ENCODE data around the gene AGFG1.
"Not testable (repeated sequence)": the region's sequence is repeated elsewhere in the genome, so short reads cannot be mapped to it uniquely, and the experiment has no call there.

- not testable (repeated sequence) for TF ChIP-seq CTCF (IDR thresholded peaks at IDR 0.05 in 4 of 5, conservative IDR thresholded peaks at IDR 0.05 in 1 of 5); POLR2A (IDR thresholded peaks at IDR 0.05)
These were observed 68.4 kb downstream of the AGFG1 start for GRCh38 chr2:227540352-227540751.

Measured in gastrocnemius medialis (tissue), 4 donors.